ENCODE measurements around the gene LNX1.

The LNX1 gene

GRCh38 chr4:53571936-53572599, 19.2 kb downstream of the LNX1 start:
- DNase-seq = no peak

DNA sequence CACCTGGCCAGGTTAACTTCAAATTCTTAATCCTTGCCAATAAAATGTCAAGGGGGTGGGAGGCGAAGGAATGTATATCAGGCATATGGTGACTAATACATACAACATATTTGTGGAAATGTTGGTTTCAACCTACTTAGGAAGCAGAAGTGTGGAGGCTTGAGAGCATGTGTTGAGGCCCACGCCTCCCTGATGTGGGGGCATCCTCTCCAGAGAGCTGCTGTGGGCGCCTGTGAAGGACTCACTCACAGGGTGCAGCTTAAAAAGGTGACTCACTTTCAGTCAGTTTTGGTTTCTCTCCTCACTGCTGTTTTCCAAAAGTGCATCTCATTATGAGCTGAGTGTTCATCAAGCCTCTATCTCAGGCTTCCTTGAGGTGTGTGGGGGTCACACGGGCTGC, 27.5 kb downstream of the LNX1 start:
- no peak for DNase-seq

DNA sequence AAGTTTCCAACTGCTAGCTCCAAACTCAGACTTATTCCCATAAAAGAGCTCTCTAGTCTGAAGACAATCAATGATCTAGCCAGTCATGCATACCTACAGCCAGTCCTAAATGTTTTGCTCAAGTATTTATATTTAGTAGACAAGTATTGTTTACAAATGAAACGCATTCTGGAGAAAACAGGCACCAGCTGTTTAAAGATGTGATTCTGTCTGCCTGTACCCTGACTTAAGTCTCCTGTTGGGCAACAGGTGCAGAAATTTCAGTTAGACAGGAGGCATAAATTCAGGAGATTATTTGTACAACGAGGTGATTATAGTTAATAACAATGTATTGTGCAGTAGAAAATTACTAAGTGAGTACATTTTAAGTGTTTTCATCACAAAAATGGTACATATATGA, 28.9 kb downstream of the LNX1 start:
- no peak for DNase-seq

DNA sequence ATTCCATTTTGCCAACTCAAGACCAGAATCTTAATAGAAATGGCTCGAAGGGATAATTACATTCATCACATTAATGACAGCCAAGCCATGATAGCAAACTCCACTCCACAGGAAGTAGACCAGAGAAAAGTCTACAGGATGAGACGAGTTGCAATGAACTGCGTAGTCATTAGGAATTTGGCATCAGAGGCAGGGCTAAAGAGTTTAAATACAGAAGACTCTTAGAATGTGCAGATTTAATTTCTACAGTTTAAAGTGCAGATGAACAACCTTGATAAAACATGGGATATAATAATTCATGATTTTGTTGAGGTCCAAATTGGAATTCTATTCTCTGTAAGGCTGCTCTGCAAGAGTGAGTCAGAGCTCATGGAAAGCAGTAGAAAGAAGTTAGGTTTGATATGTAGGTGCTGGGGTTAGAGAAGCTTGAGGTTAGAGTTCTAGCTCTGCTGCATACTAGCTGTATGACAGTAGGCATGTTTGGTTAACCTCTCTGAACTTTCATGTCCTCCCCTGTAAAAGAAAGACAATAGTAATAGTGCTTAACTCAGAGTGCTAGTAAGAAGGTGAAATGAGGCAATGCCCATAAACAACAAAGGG, 32.2 kb downstream of the LNX1 start:
- no peak for DNase-seq

GRCh38 chr4:53558065-53558801, 33.1 kb downstream of the LNX1 start:
- no peak for DNase-seq

DNA sequence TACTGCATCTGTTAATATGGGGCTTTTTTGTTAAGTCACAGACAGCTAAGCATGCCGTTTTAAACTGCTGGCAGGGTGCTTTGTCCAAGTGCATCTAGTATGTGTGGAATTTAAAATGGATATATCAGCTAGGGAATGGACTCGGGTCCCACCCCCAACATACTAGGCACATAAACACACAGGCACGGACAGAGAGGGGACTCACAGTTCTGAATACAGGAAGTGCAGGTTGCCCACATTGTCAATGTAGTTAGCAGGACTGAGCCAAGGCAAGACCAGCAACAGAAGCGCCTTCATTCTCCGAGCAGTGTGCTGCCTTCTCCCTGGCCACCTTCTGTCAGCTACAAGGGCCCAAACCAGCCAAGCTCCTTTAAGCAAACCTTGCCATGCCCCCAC, 33.6 kb downstream of the LNX1 start:
- no peak for DNase-seq

GRCh38 chr4:53556651-53557050, 34.6 kb downstream of the LNX1 start:
- DNase-seq = no peak

- DNase-seq = no peak
These were observed 37.6 kb downstream of the LNX1 start for GRCh38 chr4:53553486-53554210.

DNA sequence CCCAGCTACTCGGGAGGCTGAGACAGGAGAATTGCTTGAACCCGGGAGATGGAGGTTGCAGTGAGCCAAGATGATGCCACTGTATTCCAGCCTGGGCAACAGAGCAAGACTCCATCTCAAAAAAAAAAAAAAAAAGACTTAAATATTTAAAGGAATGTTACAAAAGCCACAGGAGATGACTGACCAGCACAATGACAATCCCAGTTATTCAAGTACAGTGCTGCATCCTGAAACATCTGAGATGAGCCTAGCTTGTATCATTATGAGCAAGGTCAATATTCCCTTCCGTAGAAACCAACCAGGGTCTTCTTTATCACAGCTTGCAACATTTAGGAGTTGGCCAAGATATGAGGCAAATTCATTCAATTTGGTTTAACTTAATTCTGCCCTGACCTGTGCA, 38.6 kb downstream of the LNX1 start:
- DNase-seq = no peak

DNA sequence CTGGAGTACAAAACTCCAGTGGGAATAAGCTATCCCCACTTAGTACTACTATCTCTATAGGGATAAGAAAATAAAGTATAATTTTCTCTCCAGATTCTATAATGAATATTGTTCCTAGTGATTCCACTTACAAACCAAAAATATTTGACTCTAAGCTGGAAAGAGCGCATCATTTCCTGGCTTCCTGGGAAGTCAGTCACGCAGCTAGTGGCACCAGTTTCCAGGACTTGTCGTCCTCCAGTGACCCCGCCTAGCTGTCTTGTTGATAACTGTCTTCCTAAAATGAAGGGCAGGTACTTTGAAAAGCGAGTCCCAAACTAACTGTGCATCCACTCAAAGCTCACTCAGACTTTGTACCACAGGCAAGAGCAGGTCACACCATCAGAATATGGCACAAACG, 39.3 kb downstream of the LNX1 start:
- no peak for DNase-seq

GRCh38 chr4:53551281-53551864, 39.9 kb downstream of the LNX1 start:
- no peak for DNase-seq

GRCh38 chr4:53548662-53549061, 42.6 kb downstream of the LNX1 start:
- DNase-seq = no peak

DNA sequence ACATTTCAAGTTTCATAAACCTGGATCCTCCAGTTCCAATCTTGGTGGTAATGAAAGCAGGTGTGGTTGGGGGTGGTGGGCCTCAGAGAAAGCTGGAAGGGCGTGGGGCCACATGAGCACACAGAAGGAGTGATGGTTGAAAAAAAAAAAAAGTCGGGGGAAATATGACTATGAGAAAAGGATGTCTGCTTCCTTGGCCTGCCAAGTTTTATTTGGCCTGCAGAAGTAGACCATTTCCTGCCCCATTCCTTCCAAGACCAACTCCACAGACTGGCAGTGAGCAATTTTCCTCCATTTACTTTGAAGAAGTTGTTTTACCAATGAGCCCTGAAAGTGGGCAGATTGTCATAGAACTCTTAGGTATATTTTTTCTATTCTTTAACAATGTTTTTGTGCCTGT, 43.3 kb downstream of the LNX1 start:
- DNase-seq = no peak

DNA sequence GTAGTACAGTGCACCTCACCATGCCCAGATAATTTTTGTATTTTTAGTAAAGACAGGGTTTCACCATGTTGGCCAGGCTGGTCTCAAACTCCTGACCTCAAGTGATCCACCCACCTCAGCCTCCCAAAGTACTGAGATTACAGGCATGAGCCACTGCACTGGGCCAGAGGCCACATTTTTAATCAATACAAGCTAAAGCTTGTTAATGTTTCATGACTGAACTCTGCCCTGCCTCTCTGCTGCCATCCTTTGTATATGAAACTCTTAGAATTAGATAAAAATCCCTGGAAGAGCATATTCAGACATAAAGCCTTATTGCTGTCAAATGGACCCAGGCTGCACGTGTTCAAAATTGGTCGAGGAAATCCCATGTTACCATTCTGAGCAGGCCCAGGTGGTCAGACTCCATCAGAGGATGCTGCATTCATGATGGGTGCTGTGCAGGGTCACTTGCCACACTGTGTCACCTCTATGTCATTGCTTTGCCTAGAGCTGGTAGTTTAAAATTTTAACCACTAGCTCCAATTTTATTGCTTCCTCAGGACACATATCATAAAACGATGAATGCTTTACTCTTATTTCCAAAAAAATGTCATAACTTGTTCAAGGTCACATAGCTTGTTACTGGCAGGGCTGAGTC, 45.2 kb downstream of the LNX1 start:
- no peak for DNase-seq

- DNase-seq = no peak
These were observed 46.0 kb downstream of the LNX1 start for GRCh38 chr4:53545273-53545672.

GRCh38 chr4:53543561-53543960, 47.7 kb downstream of the LNX1 start:
- DNase-seq = no peak

DNA sequence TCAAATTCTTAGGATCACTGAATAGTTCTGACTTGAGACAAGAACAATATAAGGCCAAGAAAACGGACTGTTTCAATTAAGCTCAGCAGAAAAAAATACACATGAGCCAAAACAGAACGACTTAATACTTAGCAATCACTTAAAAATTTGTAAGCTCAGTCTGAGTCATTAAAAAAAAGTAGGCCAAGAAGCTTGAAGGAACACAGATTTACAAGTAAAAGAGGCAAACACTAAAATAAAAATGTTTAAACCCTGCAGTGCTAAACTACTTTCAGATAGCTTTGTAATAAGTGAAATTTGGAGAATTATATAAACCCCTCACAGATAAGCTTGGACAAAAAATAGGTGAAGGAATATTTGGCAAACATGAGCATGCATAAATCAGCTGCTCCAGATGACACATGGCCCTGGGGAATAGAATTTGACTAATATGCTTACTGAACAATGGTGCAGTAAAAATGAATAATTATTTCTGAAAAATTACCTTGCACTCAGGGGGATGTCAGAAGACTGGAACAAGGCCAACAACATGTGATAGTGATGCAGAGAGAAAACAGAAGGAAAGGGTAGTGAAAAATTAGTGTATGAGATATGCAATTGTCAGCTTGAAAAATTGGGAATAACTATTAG, 49.6 kb downstream of the LNX1 start:
- DNase-seq = no peak

DNA sequence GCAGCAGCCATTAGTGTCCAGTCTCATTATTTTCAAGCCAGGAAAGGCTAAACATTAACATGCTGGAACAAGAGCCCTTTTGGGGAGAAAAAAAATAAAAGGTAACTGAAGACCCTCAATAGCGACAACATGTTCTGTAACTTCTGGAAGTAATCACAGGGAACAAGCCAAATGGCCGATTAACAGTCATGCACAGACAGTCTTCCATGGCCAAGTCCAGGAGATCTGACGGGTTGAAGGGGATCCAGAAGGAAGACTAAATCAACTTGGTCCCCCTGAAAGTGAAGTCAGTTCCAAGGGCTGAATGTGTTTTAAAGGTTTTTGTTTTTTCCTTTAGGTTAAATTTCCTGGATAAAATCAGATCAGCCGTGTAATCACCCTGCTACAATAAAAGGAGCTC, 52.5 kb downstream of the LNX1 start:
- no peak for DNase-seq

DNA sequence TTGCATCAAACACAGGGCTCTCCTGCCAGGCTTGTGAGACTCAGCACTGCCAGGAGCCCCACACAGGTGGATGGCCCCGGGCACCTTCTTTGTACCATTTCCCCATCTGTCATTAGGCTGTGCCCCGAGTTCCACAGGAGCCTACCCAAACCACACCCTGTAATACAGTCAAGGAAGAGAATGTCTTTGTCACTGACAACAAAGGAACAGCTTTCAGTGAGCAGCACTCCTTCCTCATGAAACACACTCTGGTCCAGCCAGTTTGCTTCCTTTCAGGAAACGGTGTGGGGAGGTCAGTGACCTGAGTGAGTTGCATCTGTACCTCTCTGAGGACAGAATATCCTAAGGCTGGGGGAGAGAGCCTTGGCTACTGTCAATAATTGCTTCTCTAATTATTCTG, 53.7 kb downstream of the LNX1 start:
- DNase-seq = no peak

DNA sequence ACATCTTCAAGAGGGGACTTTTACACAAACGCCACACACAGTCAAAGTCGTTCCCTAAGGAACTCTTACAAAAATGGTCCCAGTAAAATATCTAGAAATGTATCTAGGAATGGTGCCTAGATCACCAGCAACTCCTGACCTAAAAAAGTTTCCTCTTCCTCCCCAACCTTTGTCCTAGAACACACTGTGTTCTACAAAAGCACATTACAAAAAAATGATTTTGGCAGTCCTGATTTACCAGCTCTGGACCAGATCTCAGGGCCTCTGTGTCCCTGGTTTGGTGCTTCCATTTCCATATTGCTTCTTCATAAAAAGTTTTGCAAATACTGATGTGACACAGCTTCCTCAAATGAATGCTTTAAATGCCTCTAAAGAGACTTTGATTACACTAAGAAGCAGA, 55.0 kb downstream of the LNX1 start:
- no peak for DNase-seq

GRCh38 chr4:53535567-53535966, 55.7 kb downstream of the LNX1 start:
- no peak for DNase-seq

DNA sequence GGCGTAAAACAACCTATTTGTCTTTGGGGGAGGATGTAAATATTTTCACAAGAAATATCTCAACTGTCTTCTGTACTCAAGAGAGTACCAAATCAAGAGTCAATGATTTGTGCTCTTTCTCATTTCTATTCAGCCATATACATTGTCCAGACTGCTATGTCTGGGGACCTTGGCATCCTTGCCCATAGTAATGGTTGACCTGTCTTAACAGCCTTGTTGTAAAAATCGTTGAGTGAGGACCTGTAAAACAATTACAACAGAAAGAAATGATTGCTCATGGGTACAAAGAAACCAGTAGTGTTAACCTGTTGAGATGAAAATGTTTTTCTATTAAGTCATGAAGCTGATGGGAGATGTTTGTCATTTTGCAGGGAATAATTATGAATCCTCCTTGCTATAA, 56.6 kb downstream of the LNX1 start:
- no peak for DNase-seq

All from GF-D8 (cell line).